NCI-H1092 treated with DMSO at 0.1 percent for 48 hours (cell line): ENCODE results near the gene TMPRSS6.

Experiments used
- DNase-seq: peaks from one replicate; lab custom pipeline; 2025; lab: John Stamatoyannopoulos, UW

The TMPRSS6 gene

GRCh38 chr22:37117092-37117491, 7.6 kb upstream of the TMPRSS6 start:
- DNase-seq = no peak

- no peak for DNase-seq
Measured at GRCh38 chr22:37115032-37115431, 5.5 kb upstream of the TMPRSS6 start.

GRCh38 chr22:37113757-37114156, 4.2 kb upstream of the TMPRSS6 start:
- no peak for DNase-seq

- no peak for DNase-seq
Measured at GRCh38 chr22:37112084-37112728, 2.7 kb upstream of the TMPRSS6 start.

GRCh38 chr22:37111156-37111717, 1.7 kb upstream of the TMPRSS6 start:
- no peak for DNase-seq

- DNase-seq = no peak
Measured at GRCh38 chr22:37107816-37108621, 1.5 kb downstream of the TMPRSS6 start.

- no peak for DNase-seq
Measured at GRCh38 chr22:37105990-37106389, 3.5 kb downstream of the TMPRSS6 start.

- DNase-seq = no peak
Measured at GRCh38 chr22:37105154-37105553, 4.4 kb downstream of the TMPRSS6 start.

- DNase-seq = no peak
Measured at GRCh38 chr22:37103656-37104452, 5.7 kb downstream of the TMPRSS6 start.

- DNase-seq = no peak
Measured at GRCh38 chr22:37103151-37103550, 6.4 kb downstream of the TMPRSS6 start.

- DNase-seq = no peak
Measured at GRCh38 chr22:37101311-37102066, 8.0 kb downstream of the TMPRSS6 start.

GRCh38 chr22:37100589-37101127, 8.9 kb downstream of the TMPRSS6 start:
- DNase-seq = no peak

GRCh38 chr22:37098976-37099591, 10.4 kb downstream of the TMPRSS6 start:
- DNase-seq = peak; percentile 42

GRCh38 chr22:37097346-37097745, 12.2 kb downstream of the TMPRSS6 start:
- no peak for DNase-seq

- DNase-seq = no peak
Measured at GRCh38 chr22:37095113-37095512, 14.4 kb downstream of the TMPRSS6 start.

- DNase-seq = no peak
Measured at GRCh38 chr22:37094239-37094638, 15.3 kb downstream of the TMPRSS6 start.

GRCh38 chr22:37092997-37093396, 16.5 kb downstream of the TMPRSS6 start:
- no peak for DNase-seq

GRCh38 chr22:37091994-37092393, 17.5 kb downstream of the TMPRSS6 start:
- no peak for DNase-seq

- no peak for DNase-seq
Measured at GRCh38 chr22:37090920-37091695, 18.4 kb downstream of the TMPRSS6 start.

- DNase-seq = no peak
Measured at GRCh38 chr22:37089434-37089833, 20.1 kb downstream of the TMPRSS6 start.
